GM12891 (cell line): ENCODE measurements around the gene GYG2.

Experiments
- POLR2A ChIP-seq: IDR thresholded peaks from 2 replicates; pipeline ENCODE4 v1.6.1; 2011; ENCODE audit warnings: low read depth, low read length, control low read depth
- POLR2AphosphoS5 ChIP-seq: IDR thresholded peaks from 2 replicates; pipeline ENCODE4 v1.6.1; 2011; ENCODE audit warnings: low read depth, low read length, control low read depth

DNA sequence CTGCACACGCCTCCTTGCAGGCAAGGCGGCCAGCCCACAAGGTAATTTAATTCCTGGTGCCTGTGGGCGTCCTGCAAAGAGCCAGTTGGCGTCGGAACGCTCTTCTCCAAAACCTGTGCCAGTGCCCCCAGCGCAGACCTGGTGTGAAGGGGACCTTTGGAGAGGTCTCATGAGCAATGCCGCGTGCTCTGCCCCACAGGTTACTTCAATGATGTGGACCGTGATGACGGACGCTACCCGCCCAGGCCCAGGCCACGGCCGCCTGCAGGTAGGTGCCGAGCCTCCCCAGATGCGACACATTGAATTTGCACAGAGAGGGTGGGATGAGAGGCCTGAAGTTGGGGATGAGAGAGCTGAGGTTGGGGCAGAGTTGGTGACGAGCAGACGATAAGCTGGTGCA, 34.4 kb upstream of the GYG2 start:
- TF ChIP-seq POLR2A, result no peak
- TF ChIP-seq POLR2AphosphoS5, result no peak
